GM19467 (cell line): ENCODE measurements around the gene TXN.

Experiments
- ATAC-seq: cut with Tn5 transposase; IDR thresholded peaks from one replicate; pipeline ENCODE4 v1.9.1; 2021; ENCODE audit warnings: mild to moderate bottlenecking, moderate library complexity; ENCODE audit not compliant: unreplicated experiment

The TXN gene

GRCh38 chr9:110256380-110257096, at the start of gene TXN:
Gene TXN, minus strand, starts transcription at chr9:110256507. Its CDS starts 72 bp downstream, at chr9:110256435.
- peak; percentile 70 for ATAC-seq

- ATAC-seq = no peak
These were observed 46.8 kb upstream of the TXN start for GRCh38 chr9:110303133-110303532.

- ATAC-seq = no peak
These were observed 41.8 kb upstream of the TXN start for GRCh38 chr9:110298043-110298605.

GRCh38 chr9:110293248-110293647, 36.9 kb upstream of the TXN start:
- no peak for ATAC-seq

GRCh38 chr9:110291921-110292557, 35.7 kb upstream of the TXN start:
- ATAC-seq = no peak

GRCh38 chr9:110290001-110290400, 33.7 kb upstream of the TXN start:
- ATAC-seq = no peak

- no peak for ATAC-seq
These were observed 32.2 kb upstream of the TXN start for GRCh38 chr9:110288503-110288902.

GRCh38 chr9:110287289-110287680, 31.0 kb upstream of the TXN start:
- no peak for ATAC-seq

GRCh38 chr9:110284211-110284844, 28.0 kb upstream of the TXN start:
- no peak for ATAC-seq

- ATAC-seq = no peak
These were observed 27.4 kb upstream of the TXN start for GRCh38 chr9:110283751-110284150.

- no peak for ATAC-seq
These were observed 26.4 kb upstream of the TXN start for GRCh38 chr9:110282739-110283081.

GRCh38 chr9:110282018-110282738, 25.9 kb upstream of the TXN start:
- no peak for ATAC-seq

- no peak for ATAC-seq
These were observed 21.9 kb upstream of the TXN start for GRCh38 chr9:110278080-110278707.

- no peak for ATAC-seq
These were observed 20.5 kb upstream of the TXN start for GRCh38 chr9:110276781-110277180.

GRCh38 chr9:110270211-110270995, 14.1 kb upstream of the TXN start:
- ATAC-seq = no peak

GRCh38 chr9:110266795-110267194, 10.5 kb upstream of the TXN start:
- no peak for ATAC-seq

GRCh38 chr9:110261632-110262031, 5.3 kb upstream of the TXN start:
- ATAC-seq = no peak

- ATAC-seq = no peak
These were observed 4.6 kb upstream of the TXN start for GRCh38 chr9:110260911-110261310.

GRCh38 chr9:110259566-110259965, 3.3 kb upstream of the TXN start:
- ATAC-seq = no peak

- ATAC-seq = no peak
These were observed 2.4 kb upstream of the TXN start for GRCh38 chr9:110258690-110259091.
